Pancreas (tissue), 10 donors: Measurements from ENCODE around the gene TMIGD3. TPM values are rescaled to one million over a fixed set of nuclear protein-coding genes. Genes with fewer than 3 reads are reported as not detected.

Experiments used
- ATAC-seq, 4 donors: fragments of 200-7000 bp; cut with Tn5 transposase; one replicate each; pipeline versions ENCODE4 v1.8.0 to v1.9.1; 2020; ENCODE audit warnings: mild to moderate bottlenecking in 4 of 4, moderate library complexity in 4 of 4
- DNase-seq, 6 donors: peaks; one replicate each; pipeline ENCODE4 v3.0.0-alpha.2; 2020
- FAIRE-seq: peaks from 2 replicates; lab custom pipeline; 2012; peaks lifted over from hg19 to GRCh38; lab: Jason Lieb, UNC
- H3K27ac ChIP-seq, 4 donors: fragments of 200-600 bp; sonication (generic); 1 replicate in 3 of 4; 2 replicates in 1 of 4; pipeline versions ENCODE4 v1.5.0 to v1.8.0; 2020
- H3K27me3 ChIP-seq, 4 donors: fragments of 200-600 bp; one replicate each; pipeline ENCODE4 v1.8.0; 2021
- H3K36me3 ChIP-seq, 3 donors: fragments of 200-600 bp; sonication (generic) in 1 of 3; one replicate each; pipeline versions ENCODE4 v1.5.0 to v1.8.0; 2020 to 2021
- H3K4me1 ChIP-seq, 3 donors: fragments of 200-600 bp; one replicate each; pipeline ENCODE4 v1.8.0; 2021
- H3K4me3 ChIP-seq, 4 donors: fragments of 200-600 bp; sonication (generic) in 2 of 4; one replicate each; pipeline versions ENCODE4 v1.5.0 to v1.8.0; 2020 to 2021
- H3K9me3 ChIP-seq, 4 donors: fragments of 200-600 bp; one replicate each; pipeline ENCODE4 v1.8.0; 2021
- WGBS, 2 donors: extraction: QIAGEN DNeasy Blood & Tissue Kit; methylation state at CpG; one replicate each; pipeline ENCODE4 v1.1.7; 2013; 5-methylcytosine and 5-hydroxymethylcytosine counted together
- intact Hi-C, 3 donors: fragments of 100-400 bp; cut with DNase I; formaldehyde crosslinking; loops; one replicate each; pipeline versions ENCODE4 v1.11.1 to v1.14.2; 2022
- polyA plus RNA-seq, 2 donors: library from polyadenylated mRNA; stranded (reverse); fragments of 200-250 nt; gene quantifications; one replicate each; pipeline ENCODE4 v1.2.3, GENCODE V29; 2013
- total RNA-seq, 6 donors: library from RNA; stranded (reverse); fragmentation: NEBNext Ultra II Directional in 4 of 6; extraction: Animal tissue kit (Norgen Biotek cat#: 25700) in 4 of 6; gene quantifications; one replicate each; pipeline versions ENCODE4 v1.2.1 to v1.2.4, GENCODE V29; 2021 to 2023
- TF ChIP-seq, protein P1 (sequence below), 4 donors: fragments of 200-600 bp; sonication (generic) in 3 of 4; IDR thresholded peaks; one replicate each; pipeline versions ENCODE4 v1.5.0 to v1.8.0; 2021; ENCODE audit warnings: antibody characterized with exemption in 4 of 4
- donor health status: healthy with polysubstance abuse.
- donor health status: DM: no; HTN: no; CAD: no; lungs with moderate emphysema.
- donor health status: DM: no; HTN: no; CAD: no.
- donor health status: control.
- donor health status: control.
- donor health status: Bipolar disorder and iron deficiency.
- donor health status: DM: yes; HTN: yes; CAD: no.
- donor health status: DM: no; HTN: no; CAD: no.
- donor health status: DM: no; HTN: no; CAD: no.
- donor health status: DM: yes; HTN: yes; CAD: no.

The TMIGD3 gene
- total and polyA plus RNA-seq, 8 donors, result 0.25 to 3.7 (median 1.1) TPM; not detected in 2

GRCh38 chr1:111446967-111447892 is 56.2 kb downstream of the TMIGD3 start:
- peak in 1 of 6 donors; percentile 8 for DNase-seq
- H3K27ac ChIP-seq, result peak overlapping the region in 1 of 4 donors; percentile 5
- WGBS, 2 donors, result 34 to 35% methylated on average over 4 of the region's 4 CpGs
- H3K9me3 ChIP-seq, result no peaks in the 10 kb centered on the region
- peak overlapping the region in 2 of 4 donors; percentile 72 to 74 for H3K4me3 ChIP-seq
- peaks cover 0 to 18% (median 10%) of the 10 kb centered on the region in 3 donors for H3K36me3 ChIP-seq
- H3K4me1 ChIP-seq, result peaks cover 18 to 38% (median 20%) of the 10 kb centered on the region in 3 donors
- intact Hi-C loops, result no loop called here
- no peaks in the 10 kb centered on the region for H3K27me3 ChIP-seq
- no peak for FAIRE-seq
- ATAC-seq, result peak in 2 of 4 donors; percentile 2 to 15
- TF ChIP-seq, protein P1, sequence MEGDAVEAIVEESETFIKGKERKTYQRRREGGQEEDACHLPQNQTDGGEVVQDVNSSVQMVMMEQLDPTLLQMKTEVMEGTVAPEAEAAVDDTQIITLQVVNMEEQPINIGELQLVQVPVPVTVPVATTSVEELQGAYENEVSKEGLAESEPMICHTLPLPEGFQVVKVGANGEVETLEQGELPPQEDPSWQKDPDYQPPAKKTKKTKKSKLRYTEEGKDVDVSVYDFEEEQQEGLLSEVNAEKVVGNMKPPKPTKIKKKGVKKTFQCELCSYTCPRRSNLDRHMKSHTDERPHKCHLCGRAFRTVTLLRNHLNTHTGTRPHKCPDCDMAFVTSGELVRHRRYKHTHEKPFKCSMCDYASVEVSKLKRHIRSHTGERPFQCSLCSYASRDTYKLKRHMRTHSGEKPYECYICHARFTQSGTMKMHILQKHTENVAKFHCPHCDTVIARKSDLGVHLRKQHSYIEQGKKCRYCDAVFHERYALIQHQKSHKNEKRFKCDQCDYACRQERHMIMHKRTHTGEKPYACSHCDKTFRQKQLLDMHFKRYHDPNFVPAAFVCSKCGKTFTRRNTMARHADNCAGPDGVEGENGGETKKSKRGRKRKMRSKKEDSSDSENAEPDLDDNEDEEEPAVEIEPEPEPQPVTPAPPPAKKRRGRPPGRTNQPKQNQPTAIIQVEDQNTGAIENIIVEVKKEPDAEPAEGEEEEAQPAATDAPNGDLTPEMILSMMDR (IDR thresholded peaks at IDR 0.05), result no peak

DNA sequence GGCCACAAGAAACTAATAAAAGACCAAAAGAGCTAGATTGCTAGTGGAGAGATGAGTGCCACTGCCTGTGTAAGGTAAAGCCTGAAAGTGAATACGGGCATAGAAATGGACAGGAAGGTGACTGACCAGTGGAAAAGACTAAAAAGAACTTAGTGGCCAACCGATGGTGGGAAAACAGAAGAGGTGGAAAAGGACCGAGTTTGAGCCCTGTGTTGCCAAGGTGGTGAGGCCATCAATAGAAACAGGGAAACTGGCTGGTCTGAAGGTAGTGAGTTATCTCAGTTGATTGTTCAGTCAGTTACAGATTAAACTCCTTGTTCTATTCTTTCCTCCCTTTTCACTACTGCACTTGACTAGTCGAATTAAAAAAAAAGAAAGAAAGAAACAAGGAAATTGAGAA is 56.9 kb downstream of the TMIGD3 start:
- DNase-seq (no peak), FAIRE-seq (no peak), ATAC-seq (no peak)
- H3K9me3 ChIP-seq, result no peaks in the 10 kb centered on the region
- TF ChIP-seq, protein P1 (IDR thresholded peaks at IDR 0.05), result no peak
- intact Hi-C loops, result no loop called here
- 42 to 44% methylated on average over 4 of the region's 4 CpGs for WGBS, 2 donors
- peaks cover 16 to 31% (median 20%) of the 10 kb centered on the region in 3 donors for H3K4me1 ChIP-seq
- H3K36me3 ChIP-seq, result peaks cover 0 to 25% (median 13%) of the 10 kb centered on the region in 3 donors
- no peak overlapping the region for H3K4me3 ChIP-seq
- peak overlapping the region in 1 of 4 donors; percentile 5 for H3K27ac ChIP-seq
- H3K27me3 ChIP-seq, result no peaks in the 10 kb centered on the region

GRCh38 chr1:111444031-111444430 is 59.4 kb downstream of the TMIGD3 start:
- H3K4me3 ChIP-seq, result no peak overlapping the region
- no peaks in the 10 kb centered on the region for H3K27me3 ChIP-seq
- no peaks in the 10 kb centered on the region for H3K9me3 ChIP-seq
- intact Hi-C loops, result no loop called here
- H3K4me1 ChIP-seq, result peaks cover 7 to 16% (median 13%) of the 10 kb centered on the region in 3 donors
- peaks cover 0 to 40% (median 22%) of the 10 kb centered on the region in 3 donors for H3K36me3 ChIP-seq
- no peak for DNase-seq
- no peak overlapping the region for H3K27ac ChIP-seq
- WGBS, 2 donors, result 68 to 73% methylated on average over 3 of the region's 3 CpGs
- no peak for FAIRE-seq
- TF ChIP-seq, protein P1 (IDR thresholded peaks at IDR 0.05), result no peak
- no peak for ATAC-seq

DNA sequence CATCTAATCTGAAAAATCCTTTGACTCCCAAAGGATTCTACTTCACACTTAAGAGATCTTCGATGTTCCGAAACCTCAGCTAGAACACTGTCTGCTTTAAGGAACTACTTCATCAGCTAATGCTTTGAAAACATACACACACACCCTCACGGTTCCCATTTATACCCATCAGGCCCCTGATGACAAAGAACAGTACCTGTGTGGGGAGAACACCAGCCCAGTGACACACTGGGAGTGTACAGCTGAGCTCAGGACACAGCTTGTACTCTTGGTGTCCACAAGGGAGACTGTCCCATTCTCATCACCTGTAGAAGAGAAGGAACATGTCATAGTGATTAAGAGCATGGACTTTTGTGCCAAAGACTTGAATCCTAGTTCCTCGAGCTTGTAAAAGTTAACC is 61.0 kb downstream of the TMIGD3 start:
- DNase-seq (no peak), FAIRE-seq (no peak), ATAC-seq (no peak)
- Histone ChIP-seq H3K9me3 (no peaks in the 10 kb centered on the region), H3K4me3 (no peak overlapping the region), H3K27me3 (no peaks in the 10 kb centered on the region), H3K4me1 (peaks cover 5 to 12% (median 5%) of the 10 kb centered on the region in 3 donors), H3K36me3 (peaks cover 0 to 49% (median 22%) of the 10 kb centered on the region in 3 donors), H3K27ac (no peak overlapping the region)
- intact Hi-C loops, result no loop called here
- WGBS, 2 donors, result 86 to 88% methylated on average over 4 of the region's 4 CpGs
- TF ChIP-seq, protein P1 (IDR thresholded peaks at IDR 0.05), result no peak
